ENCODE results near the gene NR3C1. TPM values are rescaled to one million over a fixed set of nuclear protein-coding genes. Genes with fewer than 3 reads are reported as not detected.
A peak's percentile ranks its signal among the peaks of the same experiment; 100 is the strongest.

NR3C1 gene
- total RNA-seq, 4 donors from 2014 or later = 56.7 to 79.1 (median 64.4) TPM

DNA sequence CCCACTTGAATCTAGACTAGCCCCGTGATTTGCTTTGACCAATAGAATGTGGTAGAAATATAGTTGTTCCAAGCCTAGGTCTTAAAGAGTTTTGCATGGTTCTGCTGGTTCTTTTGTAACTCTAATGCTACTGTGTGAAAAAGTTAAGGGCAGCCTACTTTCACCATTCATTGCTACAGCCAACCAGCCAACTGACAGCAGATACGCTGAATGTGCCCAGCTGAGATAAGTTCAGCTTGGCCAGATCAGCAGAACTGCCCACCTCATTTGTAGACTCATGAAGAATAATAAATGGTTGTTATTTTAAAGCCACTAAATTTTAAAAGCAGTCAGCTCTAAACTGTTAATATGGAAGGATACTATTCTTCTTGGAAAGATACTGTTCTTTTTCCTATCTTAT, 23.9 kb downstream of the NR3C1 start:
- H3K27me3 ChIP-seq = no peaks in the 10 kb centered on the region
- H3K36me3 ChIP-seq = no peaks in the 10 kb centered on the region
- no peak overlapping the region for H3K4me3 ChIP-seq
- peaks cover 62 to 66% of the 10 kb centered on the region in 2 donors for H3K4me1 ChIP-seq
- no peak for ATAC-seq
- no peaks in the 10 kb centered on the region for H3K9me3 ChIP-seq
- TF ChIP-seq CTCF (IDR thresholded peaks at IDR 0.05 in 4 of 5, conservative IDR thresholded peaks at IDR 0.05 in 1 of 5) (no peak), POLR2A (IDR thresholded peaks at IDR 0.05) (no peak)
- intact Hi-C loops (cut with DNase I; ENCODE audit: low total_unique reads) (no loop called here), in situ Hi-C loops (cut with MboI; ENCODE audit: low sequenced_read_pairs in 4 of 4) (loop anchor here in 1 of 4 donors (25.0 kb wide), 1 partner anchor 242 kb away; no protein-coding TSS in a partner anchor)
- no peak for DNase-seq
- peak overlapping the region in 1 of 4 donors; percentile 62 for H3K27ac ChIP-seq

- H3K4me3 ChIP-seq = no peak overlapping the region
- peak overlapping the region; percentile 37 to 62 (median 41) for H3K27ac ChIP-seq
- no peaks in the 10 kb centered on the region for H3K27me3 ChIP-seq
- no peaks in the 10 kb centered on the region for H3K9me3 ChIP-seq
- H3K4me1 ChIP-seq = peaks cover 66 to 80% of the 10 kb centered on the region in 2 donors
- TF ChIP-seq POLR2A (IDR thresholded peaks at IDR 0.05) = no peak
- no peak for TF ChIP-seq CTCF (IDR thresholded peaks at IDR 0.05 in 4 of 5, conservative IDR thresholded peaks at IDR 0.05 in 1 of 5)
- intact Hi-C loops (cut with DNase I; ENCODE audit: low total_unique reads) = no loop called here
- ATAC-seq (peak in 1 of 2 donors; percentile 71), DNase-seq (peak in 1 of 2 donors; percentile 38)
- in situ Hi-C loops (cut with MboI; ENCODE audit: low sequenced_read_pairs in 4 of 4) = loop anchor here in 1 of 4 donors (25.0 kb wide), 1 partner anchor 240 kb away; no protein-coding TSS in a partner anchor
- no peaks in the 10 kb centered on the region for H3K36me3 ChIP-seq
Observed at GRCh38 chr5:143376911-143377813, 26.3 kb downstream of the NR3C1 start.

- Histone ChIP-seq H3K27me3 (no peaks in the 10 kb centered on the region), H3K36me3 (no peaks in the 10 kb centered on the region), H3K4me1 (peaks cover 68 to 81% of the 10 kb centered on the region in 2 donors), H3K27ac (peak overlapping the region; percentile 37 to 62 (median 41)), H3K4me3 (no peak overlapping the region), H3K9me3 (no peaks in the 10 kb centered on the region)
- peak; percentile 64 to 65 for ATAC-seq
- in situ Hi-C loops (cut with MboI; ENCODE audit: low sequenced_read_pairs in 4 of 4) (loop anchor here in 1 of 4 donors (25.0 kb wide), 1 partner anchor 239 kb away; no protein-coding TSS in a partner anchor), intact Hi-C loops (cut with DNase I; ENCODE audit: low total_unique reads) (no loop called here)
- TF ChIP-seq POLR2A (IDR thresholded peaks at IDR 0.05) (no peak), CTCF (IDR thresholded peaks at IDR 0.05 in 4 of 5, conservative IDR thresholded peaks at IDR 0.05 in 1 of 5) (no peak)
- no peak for DNase-seq
Observed at GRCh38 chr5:143376195-143376779, 27.2 kb downstream of the NR3C1 start.

DNA sequence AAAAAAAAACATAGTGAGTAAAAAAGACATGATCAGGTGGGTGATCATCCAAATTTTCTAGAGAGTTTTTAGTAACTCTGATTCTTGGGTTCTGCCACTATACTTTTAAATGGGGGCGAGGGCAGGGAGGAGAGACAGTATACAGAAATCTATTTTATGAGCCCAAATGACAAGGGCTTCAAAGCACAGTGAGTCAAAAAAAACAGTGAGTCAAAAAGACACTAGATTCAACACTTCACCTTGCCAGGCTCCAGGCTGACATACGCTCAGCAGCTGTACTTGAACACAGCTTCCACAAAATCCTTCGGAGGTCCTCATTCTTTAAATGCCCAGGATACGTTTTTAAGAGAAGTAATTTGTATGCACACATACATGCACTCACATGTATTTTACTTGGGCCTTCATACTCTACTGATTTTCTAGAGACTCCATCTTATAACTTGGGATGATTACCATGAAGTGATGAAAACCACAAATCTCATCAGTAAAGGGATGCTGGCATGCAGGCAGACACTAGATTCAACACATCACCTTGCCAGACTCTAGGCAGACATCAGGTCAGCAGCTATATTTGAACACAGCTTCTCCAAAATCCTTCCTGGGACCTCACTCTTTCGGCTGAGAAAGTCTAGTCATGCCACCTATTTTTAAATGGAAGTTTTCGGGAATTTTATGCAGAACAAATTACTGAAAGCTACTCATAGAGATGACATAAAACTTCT, 28.8 kb downstream of the NR3C1 start:
- Histone ChIP-seq H3K4me1 (peaks cover 67 to 74% of the 10 kb centered on the region in 2 donors), H3K36me3 (no peaks in the 10 kb centered on the region), H3K27ac (peak overlapping the region; percentile 26 to 62 (median 39)), H3K9me3 (no peaks in the 10 kb centered on the region), H3K4me3 (no peak overlapping the region), H3K27me3 (no peaks in the 10 kb centered on the region)
- intact Hi-C loops (cut with DNase I; ENCODE audit: low total_unique reads) (no loop called here), in situ Hi-C loops (cut with MboI; ENCODE audit: low sequenced_read_pairs in 4 of 4) (loop anchor here in 1 of 4 donors (25.0 kb wide), 1 partner anchor 237 kb away; no protein-coding TSS in a partner anchor)
- TF ChIP-seq POLR2A (IDR thresholded peaks at IDR 0.05) (no peak), CTCF (IDR thresholded peaks at IDR 0.05 in 4 of 5, conservative IDR thresholded peaks at IDR 0.05 in 1 of 5) (no peak)
- peak; percentile 19 to 51 for ATAC-seq
- no peak for DNase-seq

Data from gastrocnemius medialis (tissue), 4 donors.